IMR-90 (cell line): ENCODE measurements around the gene LDHAL6B. TPM values are rescaled to one million over a fixed set of nuclear protein-coding genes. Genes with fewer than 3 reads are reported as not detected.
"Not testable (repeated sequence)": the region's sequence is repeated elsewhere in the genome, so short reads cannot be mapped to it uniquely, and the experiment has no call there.

Source experiments
- ATAC-seq: fragments of 200-7000 bp; cut with Tn5 transposase; 2 replicates; pipeline ENCODE4 v1.9.1; 2020; ENCODE audit warnings: low read depth, mild to moderate bottlenecking, moderate library complexity
- BruUV-seq: library from RNA; stranded (reverse); fragments of 400-500 nt; replicated peaks from 2 replicates; lab custom pipeline; 2021; lab: Mats Ljungman, UMichigan
- CTCF ChIA-PET: fragments of 300-600 bp; formaldehyde crosslinking; extraction: SDS; loops from one replicate; lab custom pipeline; 2021; ENCODE audit warnings: antibody characterized with exemption; lab: Yijun Ruan, JAX
- POLR2A ChIA-PET: fragments of 300-600 bp; sonication (Branson Sonifier 250); formaldehyde crosslinking; loops from one replicate; lab custom pipeline; 2022; ENCODE audit warnings: antibody characterized with exemption; ENCODE audit not compliant: unreplicated experiment; lab: Charles Lee
- DNase-seq: peaks from one replicate; pipeline ENCODE4 v3.0.0; 2013
- H2AFZ ChIP-seq: replicated peaks from 2 replicates; pipeline ENCODE3; 2013; ENCODE audit warnings: low read length, mild to moderate bottlenecking; ENCODE audit not compliant: poor library complexity
- H2AK5ac ChIP-seq: 2 replicates; pipeline ENCODE4 v1.6.1; 2013; ENCODE audit warnings: low read depth, low read length, inconsistent platforms
- H2AK9ac ChIP-seq: replicated peaks from 2 replicates; pipeline ENCODE3; 2013; ENCODE audit warnings: mild to moderate bottlenecking, low read depth, low read length, moderate library complexity; ENCODE audit not compliant: poor library complexity
- H2BK120ac ChIP-seq: 2 replicates; pipeline ENCODE4 v1.6.1; 2013; ENCODE audit warnings: low read depth, low read length, inconsistent platforms
- H2BK15ac ChIP-seq: 3 replicates; pipeline ENCODE4 v1.6.1; 2013; ENCODE audit warnings: low read depth, low read length, inconsistent platforms
- H2BK20ac ChIP-seq: 2 replicates; pipeline ENCODE4 v1.6.1; 2013; ENCODE audit warnings: low read depth, mild to moderate bottlenecking, inconsistent platforms, low read length, moderate library complexity
- H2BK5ac ChIP-seq: 2 replicates; pipeline ENCODE4 v1.6.1; 2013; ENCODE audit warnings: mild to moderate bottlenecking, low read depth, low read length, inconsistent platforms; ENCODE audit not compliant: poor library complexity, severe bottlenecking
- H3K14ac ChIP-seq: replicated peaks from 2 replicates; pipeline ENCODE4 v1.6.1; 2013; ENCODE audit warnings: low read depth, low read length, inconsistent platforms
- H3K18ac ChIP-seq: 2 replicates; pipeline ENCODE4 v1.6.1; 2013; ENCODE audit warnings: low read depth, low read length, control low read depth
- H3K23ac ChIP-seq: 2 replicates; pipeline ENCODE4 v1.6.1; 2013; ENCODE audit warnings: low read depth, low read length, inconsistent platforms
- H3K27ac ChIP-seq: 2 replicates; pipeline ENCODE4 v1.5.1; 2013; ENCODE audit warnings: mild to moderate bottlenecking, control low read depth, low read length; ENCODE audit not compliant: insufficient read depth
- H3K27me3 ChIP-seq: 2 replicates; pipeline ENCODE4 v1.6.1; 2013; ENCODE audit warnings: low read length; ENCODE audit not compliant: control insufficient read depth, insufficient read depth
- H3K36me3 ChIP-seq: 2 replicates; pipeline ENCODE4 v1.6.1; 2013; ENCODE audit warnings: low read length, mixed read lengths; ENCODE audit not compliant: control insufficient read depth, insufficient read depth
- H3K4ac ChIP-seq: 2 replicates; pipeline ENCODE4 v1.6.1; 2013; ENCODE audit warnings: low read depth, low read length, inconsistent platforms
- H3K4me1 ChIP-seq: 2 replicates; pipeline ENCODE4 v1.6.1; 2013; ENCODE audit warnings: low read length, mixed read lengths; ENCODE audit not compliant: control insufficient read depth, insufficient read depth
- H3K4me2 ChIP-seq: 2 replicates; pipeline ENCODE4 v1.6.1; 2013; ENCODE audit warnings: low read depth, mild to moderate bottlenecking, control low read depth, low read length, moderate library complexity
- H3K4me3 ChIP-seq: 2 replicates; pipeline ENCODE4 v1.5.1; 2013; ENCODE audit warnings: low read depth, mild to moderate bottlenecking, control low read depth, low read length, moderate library complexity; ENCODE audit not compliant: insufficient read depth
- H3K56ac ChIP-seq: 2 replicates; pipeline ENCODE4 v1.6.1; 2013; ENCODE audit warnings: low read length, inconsistent platforms; ENCODE audit not compliant: insufficient read depth; ENCODE audit errors: extremely low read depth
- H3K79me1 ChIP-seq, 2 experiments: 2 replicates each; pipeline ENCODE4 v1.6.1; 2013; ENCODE audit warnings: low read length in 2 of 2, inconsistent platforms in 1 of 2, low read depth in 1 of 2
- H3K9ac ChIP-seq: 2 replicates; pipeline ENCODE4 v1.6.1; 2013; ENCODE audit warnings: low read depth, low read length, control low read depth
- H3K9me1 ChIP-seq: 2 replicates; pipeline ENCODE4 v1.6.1; 2013; ENCODE audit warnings: low read length, inconsistent platforms; ENCODE audit not compliant: insufficient read depth
- H3K9me3 ChIP-seq: 2 replicates; pipeline ENCODE4 v1.6.1; 2013; ENCODE audit warnings: low read length; ENCODE audit not compliant: control insufficient read depth, insufficient read depth
- H4K20me1 ChIP-seq: 2 replicates; pipeline ENCODE4 v1.6.1; 2013; ENCODE audit warnings: low read length, inconsistent platforms; ENCODE audit not compliant: insufficient read depth
- H4K5ac ChIP-seq: 2 replicates; pipeline ENCODE4 v1.6.1; 2013; ENCODE audit warnings: mild to moderate bottlenecking, low read depth, low read length, control low read depth
- H4K8ac ChIP-seq, 2 experiments: 2 replicates each; pipeline ENCODE4 v1.6.1; 2013; ENCODE audit warnings: low read depth in 2 of 2, low read length in 2 of 2, control low read depth in 1 of 2, inconsistent platforms in 1 of 2
- H4K91ac ChIP-seq: 2 replicates; pipeline ENCODE4 v1.6.1; 2013; ENCODE audit warnings: low read depth, low read length, inconsistent platforms; ENCODE audit not compliant: insufficient read depth
- MAFK ChIP-seq: IDR thresholded peaks from 2 replicates; pipeline ENCODE4 v1.6.1; 2012; ENCODE audit warnings: low read depth, low read length, improper control_type of control experiment
- WGBS, 2 experiments: methylation state at CpG; one replicate each; pipeline versions ENCODE4 v1.1.5 to v1.1.7; 2013; ENCODE audit warnings: missing lambda C conversion rate in 2 of 2; ENCODE audit not compliant: insufficient read length in 1 of 2; ENCODE audit errors: extremely low coverage in 2 of 2; 5-methylcytosine and 5-hydroxymethylcytosine counted together
- dilution Hi-C: fragments of 300-500 bp; cut with HindIII; formaldehyde crosslinking; loops from one replicate; pipeline ENCODE4 v1.14.3; 2018; ENCODE audit warnings: low sequenced_read_pairs; ENCODE audit not compliant: unreplicated experiment
- in situ Hi-C: fragments of 300-500 bp; cut with MboI; formaldehyde crosslinking; loops from 3 replicates; pipeline ENCODE4 v1.14.3; 2019; ENCODE audit warnings: low sequenced_read_pairs, inconsistent platforms, mixed read lengths
- intact Hi-C: fragments of 100-400 bp; cut with micrococcal nuclease; formaldehyde crosslinking; loops from 2 replicates; pipeline ENCODE4 v1.10.0; 2022
- polyA plus RNA-seq, 3 experiments: library from polyadenylated mRNA; depleted of rRNA; stranded (reverse); fragments of >200 nt; gene quantifications; 2 replicates each; pipeline ENCODE4 v1.2.3, GENCODE V29; 2012; ENCODE audit warnings: low replicate concordance in 1 of 3
- total RNA-seq: library from RNA; depleted of rRNA; stranded (reverse); fragments of >200 nt; gene quantifications from 2 replicates; pipeline ENCODE4 v1.2.3, GENCODE V29; 2012

Gene LDHAL6B
- total and polyA plus RNA-seq, 2 of the 4 experiments (the other 2 are of a cell fraction), result not detected

GRCh38 chr15:59162080-59162479 lies 44.6 kb upstream of the LDHAL6B start:
- DNase-seq, H3K27ac ChIP-seq, H2AK5ac ChIP-seq, H2BK120ac ChIP-seq, dilution Hi-C loops, H2AFZ ChIP-seq, H3K9ac ChIP-seq, H2BK20ac ChIP-seq, H4K20me1 ChIP-seq, H4K91ac ChIP-seq, H3K14ac ChIP-seq, H3K4ac ChIP-seq, H3K23ac ChIP-seq, POLR2A ChIA-PET, H2BK15ac ChIP-seq, intact Hi-C loops, H3K4me3 ChIP-seq, H3K9me3 ChIP-seq, H2BK5ac ChIP-seq, H4K8ac ChIP-seq, ATAC-seq, H3K27me3 ChIP-seq, H4K5ac ChIP-seq, BruUV-seq, H3K4me2 ChIP-seq, H3K9me1 ChIP-seq, H3K18ac ChIP-seq, H3K56ac ChIP-seq, in situ Hi-C loops, H2AK9ac ChIP-seq: not testable (repeated sequence)
- TF ChIP-seq MAFK, result peak; percentile 88
- no CpG with 5 or more reads among the region's 8 CpGs for WGBS, 2 experiments
- Histone ChIP-seq H3K79me1 (peaks cover 4 to 11% of the 10 kb centered on the region in 2 experiments; a peak in 3 of 4 replicates), H3K36me3 (peaks cover 26% of the 10 kb centered on the region), H3K4me1 (peaks cover 11% of the 10 kb centered on the region)
- CTCF ChIA-PET, result interaction anchor here (0.7 to 1.1 kb wide), 2 partner anchors 15 to 367 kb away, joined by 3 read pairs; no protein-coding TSS in a partner anchor
